Transverse colon (tissue), 4 donors: ENCODE measurements around the gene SLX4IP. TPM values are rescaled to one million over a fixed set of nuclear protein-coding genes. Genes with fewer than 3 reads are reported as not detected.

Experiments
- DNase-seq: peaks from one replicate; pipeline ENCODE4 v3.0.0-alpha.2; 2019
- H3K27ac ChIP-seq, 4 donors: fragments of 200-600 bp; sonication (generic); 2 replicates each; pipeline ENCODE4 v1.5.1; 2016 to 2018; ENCODE audit warnings: inconsistent platforms in 4 of 4
- H3K27me3 ChIP-seq: fragments of 200-600 bp; sonication (generic); 2 replicates; pipeline ENCODE4 v1.5.1; 2017; ENCODE audit warnings: inconsistent platforms
- H3K36me3 ChIP-seq, 4 donors: fragments of 200-600 bp; sonication (generic); 2 replicates each; pipeline ENCODE4 v1.5.1; 2017 to 2019; ENCODE audit warnings: inconsistent platforms in 4 of 4
- H3K4me1 ChIP-seq, 4 donors: fragments of 200-600 bp; sonication (generic); 2 replicates each; pipeline ENCODE4 v1.5.1; 2017 to 2020; ENCODE audit warnings: inconsistent platforms in 4 of 4
- H3K4me3 ChIP-seq, 4 donors: fragments of 200-600 bp; sonication (generic); 1 replicate in 1 of 4; 2 replicates in 3 of 4; pipeline versions ENCODE4 v1.5.1 to v1.6.1; 2017 to 2019; ENCODE audit warnings: inconsistent platforms in 4 of 4
- H3K9me3 ChIP-seq, 2 donors: fragments of 200-600 bp; sonication (generic); 2 replicates each; pipeline ENCODE4 v1.5.1; 2017 to 2019; ENCODE audit warnings: inconsistent platforms in 2 of 2
- EP300 ChIP-seq: sonication (generic); formaldehyde crosslinking; IDR thresholded peaks from one replicate; pipeline ENCODE4 v1.6.1; 2017; ENCODE audit warnings: antibody characterized with exemption, low read depth
- POLR2A ChIP-seq: fragments of 450-650 bp; IDR thresholded peaks from one replicate; pipeline ENCODE4 v1.6.1; 2016; ENCODE audit warnings: antibody characterized with exemption, mild to moderate bottlenecking, moderate library complexity
- POLR2AphosphoS5 ChIP-seq, 3 donors: sonication (generic); formaldehyde crosslinking; IDR thresholded peaks; one replicate each; pipeline ENCODE4 v1.6.1; 2016; ENCODE audit warnings: antibody characterized with exemption in 3 of 3
- WGBS, 2 donors: methylation state at CpG; one replicate each; pipeline ENCODE4 v1.1.5; 2018; ENCODE audit warnings: low coverage in 1 of 2; 5-methylcytosine and 5-hydroxymethylcytosine counted together
- in situ Hi-C, 4 donors: fragments of 200-750 bp; cut with MboI; loops; one replicate each; pipeline versions ENCODE4 v1.15.0 to v1.15.1; 2017; ENCODE audit warnings: low sequenced_read_pairs in 3 of 4, low pct_ligation_motif_present in 1 of 4, low pct_unique_long_range_greater_than_20kb in 1 of 4
- intact Hi-C: fragments of 100-400 bp; cut with DNase I; formaldehyde crosslinking; loops from one replicate; pipeline ENCODE4 v1.15.1; 2023; ENCODE audit warnings: low total_unique reads
- total RNA-seq, 4 donors: library from RNA; depleted of rRNA; stranded (reverse); fragments of >200 nt; gene quantifications; one replicate each; pipeline ENCODE4 v1.1.0, GENCODE V29; 2016
- TF ChIP-seq, protein P1 (sequence below), 5 experiments: fragments of 200-600 bp in 3 of 5; fragments of 450-650 bp in 2 of 5; sonication (generic) in 3 of 5; IDR thresholded peaks; 1 replicate in 2 of 5; 2 replicates in 3 of 5; pipeline ENCODE4 v1.5.1; 2016 to 2017; ENCODE audit warnings: antibody characterized with exemption in 5 of 5, inconsistent platforms in 3 of 5, mild to moderate bottlenecking in 2 of 5, moderate library complexity in 1 of 5

Gene SLX4IP
- total RNA-seq, 4 donors from 2014 or later: 5.4 to 8.4 (median 7.5) TPM

DNA sequence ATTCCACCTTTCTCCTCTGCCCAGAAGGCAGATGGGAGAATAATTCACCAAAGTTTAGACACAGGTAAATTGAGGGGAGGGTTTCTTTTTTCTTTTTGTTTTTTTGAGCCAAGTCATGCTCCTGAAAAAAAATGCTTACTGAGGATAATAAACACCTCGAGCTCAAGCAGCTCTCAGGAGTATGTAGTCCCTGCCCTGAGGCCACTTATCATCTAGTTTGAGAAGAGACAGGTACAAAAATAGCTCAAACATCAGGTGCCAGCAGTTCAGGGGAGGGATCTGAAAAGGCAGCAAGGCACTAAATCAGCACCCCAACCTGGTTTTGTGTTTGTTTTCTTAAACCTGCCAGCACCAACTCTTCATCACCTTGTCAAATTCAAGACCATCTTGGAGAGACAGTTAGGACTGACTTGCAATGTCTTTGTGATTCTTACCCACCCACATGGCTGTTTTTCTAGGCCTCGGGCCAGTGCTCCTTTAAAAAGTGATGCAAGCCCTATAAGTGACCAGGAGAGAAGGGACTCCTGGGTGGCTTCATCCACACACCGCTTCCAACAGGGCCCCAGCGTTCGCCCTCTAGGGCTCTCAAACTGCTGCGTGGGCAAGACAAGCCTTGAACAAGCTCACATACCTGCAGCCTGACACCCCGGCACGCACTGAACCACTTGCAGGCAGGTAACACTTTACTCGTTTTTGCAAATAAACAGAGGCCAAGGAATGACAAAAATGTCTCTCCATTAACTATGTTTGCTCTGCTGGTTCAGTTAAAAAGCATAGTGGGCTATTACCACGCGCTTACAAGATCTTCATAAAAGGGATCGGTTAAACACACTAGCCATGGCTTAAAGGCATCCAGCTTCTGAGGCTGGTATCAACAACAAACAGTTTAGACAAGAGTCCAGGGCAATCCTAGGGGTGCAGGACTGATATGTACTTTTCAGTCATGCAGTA lies 224.8 kb downstream of the SLX4IP start:
- Histone ChIP-seq H3K4me1 (peaks cover 19 to 57% (median 24%) of the 10 kb centered on the region in 4 donors), H3K27ac (peak overlapping the region; percentile 61 to 74 (median 61)), H3K27me3 (no peaks in the 10 kb centered on the region), H3K4me3 (no peak overlapping the region), H3K36me3 (peaks cover 0 to 44% (median 16%) of the 10 kb centered on the region in 4 donors), H3K9me3 (no peaks in the 10 kb centered on the region)
- no peak for TF ChIP-seq EP300
- TF ChIP-seq POLR2AphosphoS5 (IDR thresholded peaks at IDR 0.05): no peak
- TF ChIP-seq POLR2A: no peak
- TF ChIP-seq, protein P1, sequence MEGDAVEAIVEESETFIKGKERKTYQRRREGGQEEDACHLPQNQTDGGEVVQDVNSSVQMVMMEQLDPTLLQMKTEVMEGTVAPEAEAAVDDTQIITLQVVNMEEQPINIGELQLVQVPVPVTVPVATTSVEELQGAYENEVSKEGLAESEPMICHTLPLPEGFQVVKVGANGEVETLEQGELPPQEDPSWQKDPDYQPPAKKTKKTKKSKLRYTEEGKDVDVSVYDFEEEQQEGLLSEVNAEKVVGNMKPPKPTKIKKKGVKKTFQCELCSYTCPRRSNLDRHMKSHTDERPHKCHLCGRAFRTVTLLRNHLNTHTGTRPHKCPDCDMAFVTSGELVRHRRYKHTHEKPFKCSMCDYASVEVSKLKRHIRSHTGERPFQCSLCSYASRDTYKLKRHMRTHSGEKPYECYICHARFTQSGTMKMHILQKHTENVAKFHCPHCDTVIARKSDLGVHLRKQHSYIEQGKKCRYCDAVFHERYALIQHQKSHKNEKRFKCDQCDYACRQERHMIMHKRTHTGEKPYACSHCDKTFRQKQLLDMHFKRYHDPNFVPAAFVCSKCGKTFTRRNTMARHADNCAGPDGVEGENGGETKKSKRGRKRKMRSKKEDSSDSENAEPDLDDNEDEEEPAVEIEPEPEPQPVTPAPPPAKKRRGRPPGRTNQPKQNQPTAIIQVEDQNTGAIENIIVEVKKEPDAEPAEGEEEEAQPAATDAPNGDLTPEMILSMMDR (IDR thresholded peaks at IDR 0.05): no peak
- intact Hi-C loops (no loop called here), in situ Hi-C loops (loop anchor here in 1 of 4 donors (25.0 kb wide), 1 partner anchor 198 kb away; no protein-coding TSS in a partner anchor)
- 74 to 83% methylated on average over 10 to 12 of the region's 12 CpGs for WGBS, 2 donors
- DNase-seq: peak; percentile 5

DNA sequence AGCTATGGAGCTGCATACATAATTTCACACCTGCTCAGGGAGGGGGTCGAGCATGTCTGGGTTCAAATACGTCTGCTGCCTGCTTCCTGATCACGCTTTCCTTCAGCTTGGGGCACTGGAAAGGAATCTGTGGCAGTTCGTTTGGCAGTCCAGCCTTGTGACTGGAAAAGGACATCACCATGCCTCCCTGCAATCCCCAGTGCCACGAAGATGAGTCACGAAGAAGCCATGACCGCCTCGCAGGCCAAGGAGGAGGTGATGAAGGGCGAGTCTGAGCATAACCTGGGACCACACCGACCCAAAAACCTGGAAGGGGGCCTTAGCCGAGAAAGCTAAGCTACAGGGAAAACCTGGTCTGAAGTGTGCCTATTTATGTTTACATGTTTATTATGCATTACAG lies 225.6 kb downstream of the SLX4IP start:
- WGBS, 2 donors: 60 to 63% methylated on average over 2 to 11 of the region's 11 CpGs
- H3K36me3 ChIP-seq: peaks cover 0 to 44% (median 13%) of the 10 kb centered on the region in 4 donors
- no peaks in the 10 kb centered on the region for H3K27me3 ChIP-seq
- in situ Hi-C loops (loop anchor here in 1 of 4 donors (25.0 kb wide), 1 partner anchor 198 kb away; no protein-coding TSS in a partner anchor), intact Hi-C loops (no loop called here)
- H3K27ac ChIP-seq: peak overlapping the region; percentile 61 to 74 (median 61)
- H3K4me3 ChIP-seq: no peak overlapping the region
- peak in 1 of 3 donors; percentile 8 for TF ChIP-seq POLR2AphosphoS5 (IDR thresholded peaks at IDR 0.05)
- TF ChIP-seq, protein P1 (IDR thresholded peaks at IDR 0.05): no peak
- no peak for TF ChIP-seq POLR2A
- no peak for TF ChIP-seq EP300
- H3K4me1 ChIP-seq: peaks cover 18 to 57% (median 23%) of the 10 kb centered on the region in 4 donors
- H3K9me3 ChIP-seq: no peaks in the 10 kb centered on the region
- no peak for DNase-seq

DNA sequence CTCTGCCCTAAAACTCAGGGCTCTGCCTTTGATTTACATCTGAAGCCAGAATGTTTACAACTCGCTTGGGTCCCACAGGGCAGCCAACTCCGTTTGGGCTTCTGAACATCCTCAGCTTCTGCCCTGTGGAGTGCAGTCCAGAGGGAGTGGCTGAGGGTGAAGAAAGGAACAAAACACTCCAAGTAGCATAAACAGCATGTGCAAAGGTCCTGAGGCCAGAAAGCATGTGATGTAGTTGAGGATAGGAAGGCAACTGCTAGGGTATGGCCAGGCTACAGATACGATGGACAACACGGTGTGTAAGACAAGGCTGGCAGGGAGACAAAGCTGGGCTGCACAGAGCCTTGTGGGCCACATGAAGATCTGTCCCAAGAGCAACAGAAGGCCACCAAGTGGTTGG lies 226.2 kb downstream of the SLX4IP start:
- WGBS, 2 donors: 61 to 69% methylated on average over 2 to 4 of the region's 4 CpGs
- in situ Hi-C loops (loop anchor here in 1 of 4 donors (25.0 kb wide), 1 partner anchor 199 kb away; no protein-coding TSS in a partner anchor), intact Hi-C loops (no loop called here)
- H3K4me3 ChIP-seq: no peak overlapping the region
- no peaks in the 10 kb centered on the region for H3K27me3 ChIP-seq
- DNase-seq: no peak
- H3K36me3 ChIP-seq: peaks cover 0 to 39% (median 11%) of the 10 kb centered on the region in 4 donors
- peaks cover 18 to 57% (median 25%) of the 10 kb centered on the region in 4 donors for H3K4me1 ChIP-seq
- no peaks in the 10 kb centered on the region for H3K9me3 ChIP-seq
- TF ChIP-seq, protein P1 (IDR thresholded peaks at IDR 0.05): no peak
- peak in 1 of 3 donors; percentile 39 for TF ChIP-seq POLR2AphosphoS5 (IDR thresholded peaks at IDR 0.05)
- H3K27ac ChIP-seq: peak overlapping the region; percentile 61 to 74 (median 61)

GRCh38 chr20:10662151-10662550 lies 227.0 kb downstream of the SLX4IP start:
- Histone ChIP-seq H3K4me1 (peaks cover 15 to 59% (median 28%) of the 10 kb centered on the region in 4 donors), H3K27me3 (no peaks in the 10 kb centered on the region), H3K36me3 (peaks cover 0 to 38% (median 14%) of the 10 kb centered on the region in 4 donors), H3K27ac (peak overlapping the region in 3 of 4 donors; percentile 61 to 74 (median 61)), H3K4me3 (no peak overlapping the region), H3K9me3 (no peaks in the 10 kb centered on the region)
- TF ChIP-seq EP300 (no peak), POLR2AphosphoS5 (IDR thresholded peaks at IDR 0.05) (no peak), POLR2A (no peak)
- TF ChIP-seq, protein P1 (IDR thresholded peaks at IDR 0.05): no peak
- 62 to 88% methylated on average over 2 to 5 of the region's 5 CpGs for WGBS, 2 donors
- intact Hi-C loops (no loop called here), in situ Hi-C loops (loop anchor here in 1 of 4 donors (25.0 kb wide), 1 partner anchor 200 kb away; no protein-coding TSS in a partner anchor)
- DNase-seq: no peak
